CD4-positive, alpha-beta T cell treated with Interleukin-17A for 4 hours (primary cell): Measurements from ENCODE around the gene TIMM17A.
"Not testable (repeated sequence)": the region's sequence is repeated elsewhere in the genome, so short reads cannot be mapped to it uniquely, and the experiment has no call there.

Experiments
- DNase-seq: peaks from one replicate; pipeline ENCODE4 v3.0.0-alpha.2; 2020; ENCODE audit warnings: mixed read lengths

Gene TIMM17A

GRCh38 chr1:201940316-201940715, 15.0 kb upstream of the TIMM17A start:
- DNase-seq: not testable (repeated sequence)

GRCh38 chr1:201941420-201942128, 13.7 kb upstream of the TIMM17A start:
- DNase-seq: no peak

DNA sequence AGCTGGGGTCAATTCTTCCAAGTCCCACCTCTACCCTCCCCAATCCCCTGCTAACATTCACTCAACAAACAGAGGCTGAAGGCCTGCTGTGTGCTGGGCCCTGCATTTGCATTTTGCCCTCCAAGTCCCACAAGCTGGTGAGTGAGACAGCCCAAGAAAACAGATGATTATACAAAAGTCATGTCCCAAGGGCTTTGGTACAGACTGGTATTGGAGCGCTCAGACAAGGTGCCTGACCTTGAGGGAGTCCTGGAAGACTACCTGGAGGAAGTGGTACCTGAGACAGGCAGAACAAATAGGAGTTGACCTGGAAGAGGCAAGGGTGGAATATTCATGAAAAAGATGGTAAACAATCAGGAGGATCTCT, 13.2 kb upstream of the TIMM17A start:
- no peak for DNase-seq

DNA sequence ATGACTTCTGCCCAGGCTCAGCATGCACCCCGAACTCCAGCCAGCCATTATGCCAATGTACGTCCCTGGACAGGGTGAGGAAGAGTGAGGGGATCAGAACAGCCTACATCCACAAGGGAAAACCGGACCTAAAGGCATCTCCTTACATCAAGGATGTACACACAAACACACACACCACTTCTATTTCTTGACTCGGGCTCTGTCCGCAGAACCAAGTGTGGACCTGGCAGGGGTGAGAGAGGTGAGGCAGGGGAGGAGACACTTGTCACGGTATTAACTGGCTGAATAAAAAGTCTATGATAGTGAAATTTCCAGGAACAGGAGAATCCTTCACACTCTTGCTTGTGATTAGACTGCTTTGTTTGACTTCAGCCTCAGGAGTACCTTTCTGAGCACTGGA, 11.3 kb upstream of the TIMM17A start:
- DNase-seq: no peak

GRCh38 chr1:201944639-201945038, 10.7 kb upstream of the TIMM17A start:
- no peak for DNase-seq

DNA sequence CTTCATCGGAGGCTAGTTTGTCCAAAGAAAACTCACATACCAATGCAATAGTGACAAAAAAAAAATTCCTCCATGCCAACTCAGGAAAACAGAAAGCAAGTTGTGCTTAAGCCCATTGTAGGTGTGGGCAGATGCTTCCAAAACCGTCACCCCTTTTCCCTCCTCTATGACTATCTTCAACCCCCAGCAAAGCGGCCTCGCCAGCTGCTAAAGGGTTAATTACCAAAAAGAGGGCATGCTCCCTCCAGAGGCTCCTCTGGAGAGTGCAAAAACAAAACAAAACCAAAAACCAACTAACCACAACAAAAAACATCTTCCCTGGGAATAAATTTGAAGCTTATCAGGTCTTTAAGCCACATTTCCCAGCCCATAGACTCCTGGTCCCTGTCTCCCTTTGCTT, 10.1 kb upstream of the TIMM17A start:
- no peak for DNase-seq

- no peak for DNase-seq
Observed at GRCh38 chr1:201945863-201946223, 9.5 kb upstream of the TIMM17A start.

GRCh38 chr1:201946224-201946908, 8.9 kb upstream of the TIMM17A start, which contains the start of gene LMOD1:
Gene LMOD1, minus strand, starts transcription at chr1:201946548. Its CDS starts 208 bp downstream, at chr1:201946340.
- DNase-seq: peak; percentile 13

- no peak for DNase-seq
Observed at GRCh38 chr1:201947697-201948008, 7.7 kb upstream of the TIMM17A start.

GRCh38 chr1:201949491-201949890, 5.8 kb upstream of the TIMM17A start:
- DNase-seq: no peak

DNA sequence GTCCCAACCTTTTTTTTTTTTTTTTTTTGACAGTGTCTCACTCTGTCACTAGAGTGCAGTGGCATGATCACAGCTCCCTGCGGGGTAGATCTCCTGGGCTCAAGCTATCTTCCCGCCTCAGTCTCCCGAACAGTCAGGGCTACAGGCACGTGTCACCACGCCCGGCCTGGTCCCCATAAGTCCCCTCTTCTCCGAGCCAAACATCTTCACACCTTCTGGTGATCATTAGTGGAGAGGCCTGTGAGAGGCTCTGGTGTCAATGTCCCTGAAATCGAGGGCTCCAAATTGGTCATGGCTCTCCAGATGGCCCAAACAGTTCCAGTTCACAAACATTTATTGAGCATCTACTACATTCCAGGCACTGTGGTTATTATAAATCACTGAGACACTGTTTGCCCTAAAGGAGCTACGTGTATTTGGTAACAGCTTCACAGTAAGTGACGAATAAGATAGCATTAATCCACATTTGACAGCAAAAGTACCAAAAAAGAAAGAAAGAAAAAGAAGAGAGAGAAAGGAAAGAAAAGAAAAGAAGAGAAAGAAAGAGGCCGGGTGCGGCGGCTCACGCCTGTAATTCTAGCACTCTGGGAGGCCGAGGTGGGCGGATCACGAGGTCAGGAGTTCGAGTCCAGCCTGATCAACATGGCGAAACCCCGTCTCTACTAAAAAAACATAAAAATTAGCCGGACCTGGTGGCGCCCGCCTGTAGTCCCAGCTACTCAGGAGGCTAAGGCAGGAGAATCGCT, 867 bp upstream of the TIMM17A start:
- peak; percentile 7 for DNase-seq

GRCh38 chr1:201955729-201956143, 433 bp downstream of the TIMM17A start:
- DNase-seq: no peak

GRCh38 chr1:201958348-201958747, 3.0 kb downstream of the TIMM17A start:
- no peak for DNase-seq

DNA sequence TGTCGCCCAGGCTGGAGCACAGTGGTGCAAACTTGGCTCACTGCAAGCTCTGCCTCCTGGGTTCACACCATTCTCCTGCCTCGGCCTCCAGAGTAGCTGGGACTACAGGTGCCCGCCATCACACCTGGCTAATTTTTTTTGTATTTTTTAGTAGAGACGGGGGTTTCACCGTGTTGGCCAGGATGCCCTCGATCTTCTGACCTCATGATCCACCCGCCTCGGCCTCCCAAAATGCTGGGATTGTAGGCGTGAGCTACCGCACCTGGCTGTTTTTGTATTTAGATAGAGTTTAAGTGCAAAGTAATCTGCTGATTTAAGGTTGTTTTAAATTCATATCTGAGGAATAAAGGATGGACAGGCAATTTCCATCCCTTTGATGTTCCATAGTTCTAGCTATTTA, 7.1 kb downstream of the TIMM17A start:
- DNase-seq: not testable (repeated sequence)

GRCh38 chr1:201964261-201964660, 9.0 kb downstream of the TIMM17A start:
- no peak for DNase-seq

DNA sequence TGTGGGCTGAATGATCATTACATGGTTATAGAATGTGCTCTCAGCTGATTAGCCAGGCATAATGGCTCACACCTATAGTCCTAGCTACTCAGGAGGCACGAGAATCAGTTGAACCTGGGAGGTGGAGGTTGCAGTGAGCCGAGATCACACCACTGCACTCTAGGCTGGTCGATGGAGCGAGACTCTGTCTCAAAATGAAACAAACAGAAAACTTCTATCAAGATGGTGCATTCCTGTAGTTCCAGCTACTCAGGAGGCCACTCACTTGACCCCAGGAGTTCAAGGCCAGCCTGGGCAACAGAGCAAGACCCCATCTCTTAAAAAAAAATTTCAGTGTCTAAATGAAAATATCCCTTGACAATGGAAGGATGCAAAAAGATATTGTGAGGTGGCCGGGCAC, 10.9 kb downstream of the TIMM17A start:
- DNase-seq: no peak

- DNase-seq: no peak
Observed at GRCh38 chr1:201968202-201968925, 13.1 kb downstream of the TIMM17A start.

DNA sequence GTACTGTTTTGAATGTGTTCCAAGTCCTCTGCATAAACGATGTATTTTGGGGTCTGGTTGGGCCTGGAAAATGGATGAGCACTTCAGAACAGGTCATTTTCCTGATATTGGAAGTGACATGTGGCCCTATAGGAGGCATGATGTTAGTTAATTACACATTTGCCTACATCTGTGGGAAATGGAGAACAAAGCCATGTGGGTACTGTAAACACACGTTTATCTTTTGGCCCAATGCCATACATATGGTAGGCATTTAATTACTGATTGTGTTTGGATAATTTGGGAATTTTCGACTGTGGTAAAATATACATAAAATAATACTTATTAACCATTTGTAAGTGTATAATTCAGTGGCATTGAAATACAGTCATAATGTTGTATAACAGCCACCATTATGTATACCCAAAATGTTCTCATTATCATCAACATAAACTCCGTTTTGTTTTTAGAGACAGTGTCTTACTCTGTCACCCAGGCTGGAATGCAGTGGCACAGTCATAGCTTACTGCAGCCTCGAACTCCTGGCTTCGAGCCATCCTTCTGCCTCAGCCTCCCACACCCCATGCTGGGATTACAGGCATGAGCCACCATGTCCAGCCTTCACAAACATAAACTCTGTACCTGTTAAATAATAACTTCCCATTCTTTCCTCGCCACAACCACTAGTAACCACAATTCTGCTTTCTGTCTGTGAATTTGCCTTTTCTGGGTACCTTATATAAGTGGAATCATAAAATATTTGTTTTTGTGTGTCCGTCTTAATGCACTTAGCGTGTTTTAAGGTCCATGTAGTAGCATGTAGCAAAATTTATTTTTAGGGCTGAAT, 15.2 kb downstream of the TIMM17A start:
- DNase-seq: no peak

DNA sequence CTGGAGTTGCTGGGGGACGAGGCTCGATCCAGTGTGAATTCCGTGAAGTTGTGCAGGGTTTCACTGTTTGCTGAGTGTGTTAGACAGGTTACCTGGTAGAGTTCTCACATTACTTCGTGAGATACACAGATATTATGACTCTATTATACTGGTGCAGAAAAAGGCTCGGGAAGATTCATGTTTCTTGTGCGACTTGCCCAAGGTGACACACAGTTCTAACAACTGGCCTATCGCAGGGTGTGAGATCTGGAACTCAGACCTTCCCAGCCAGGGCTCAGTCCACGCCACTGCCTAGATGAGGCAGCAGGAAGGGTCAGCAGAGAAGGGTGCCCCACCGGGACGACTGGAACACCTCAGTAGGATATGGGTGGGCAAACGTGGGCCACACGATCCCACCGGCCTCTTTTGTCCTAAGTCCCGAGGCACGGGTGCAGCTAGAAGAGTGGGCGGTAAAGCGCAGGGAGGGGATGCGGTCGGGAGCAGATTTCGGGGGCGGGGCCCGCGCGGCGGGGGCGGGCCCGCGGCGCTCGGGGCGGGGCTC, 26.8 kb downstream of the TIMM17A start:
- peak; percentile 84 for DNase-seq

DNA sequence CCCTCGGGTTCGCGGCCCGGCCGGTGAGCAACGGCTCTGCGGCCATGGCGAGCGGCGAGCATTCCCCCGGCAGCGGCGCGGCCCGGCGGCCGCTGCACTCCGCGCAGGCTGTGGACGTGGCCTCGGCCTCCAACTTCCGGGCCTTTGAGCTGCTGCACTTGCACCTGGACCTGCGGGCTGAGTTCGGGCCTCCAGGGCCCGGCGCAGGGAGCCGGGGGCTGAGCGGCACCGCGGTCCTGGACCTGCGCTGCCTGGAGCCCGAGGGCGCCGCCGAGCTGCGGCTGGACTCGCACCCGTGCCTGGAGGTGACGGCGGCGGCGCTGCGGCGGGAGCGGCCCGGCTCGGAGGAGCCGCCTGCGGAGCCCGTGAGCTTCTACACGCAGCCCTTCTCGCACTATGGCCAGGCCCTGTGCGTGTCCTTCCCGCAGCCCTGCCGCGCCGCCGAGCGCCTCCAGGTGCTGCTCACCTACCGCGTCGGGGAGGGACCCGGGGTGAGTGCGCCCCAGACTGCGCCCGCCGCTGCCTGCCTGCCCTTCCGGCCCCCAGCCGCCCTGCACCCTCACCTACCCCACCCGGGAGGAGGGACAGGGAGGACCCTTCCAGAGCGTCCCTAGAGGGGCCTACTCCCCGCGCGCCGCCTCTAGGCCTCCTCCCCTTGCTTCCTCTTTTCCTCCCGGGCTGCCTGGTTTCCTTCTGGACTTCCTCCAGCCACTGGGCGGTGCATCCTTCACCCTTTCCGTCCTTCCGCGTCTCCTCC, 27.5 kb downstream of the TIMM17A start, which contains the start of gene RNPEP:
RNPEP (plus strand) TSS at position 26 of the 757 bp plus-strand sequence; CDS start at position 45, 19 bp downstream.
- DNase-seq: peak; percentile 71

GRCh38 chr1:201983380-201983805, 28.1 kb downstream of the TIMM17A start:
- DNase-seq: no peak
